Activated CD4-positive, alpha-beta memory T cell treated with anti-CD3 and anti-CD28 coated beads, Interleukin-2, amount 10 ng/mL, durations not matched to agents 7 days and 5 days (primary cell): ENCODE data around the gene RALA. TPM values are rescaled to one million over a fixed set of nuclear protein-coding genes. Genes with fewer than 3 reads are reported as not detected.
"Not testable (repeated sequence)": the region's sequence is repeated elsewhere in the genome, so short reads cannot be mapped to it uniquely, and the experiment has no call there.

Experiments used
- CTCF ChIA-PET: fragments of 350-600 bp; sonication (Branson Sonifier 250); formaldehyde crosslinking; loops from one replicate; lab custom pipeline; 2021; ENCODE audit warnings: antibody characterized with exemption, inconsistent platforms; lab: Charles Lee
- POLR2A ChIA-PET: fragments of 350-600 bp; sonication (Branson Sonifier 250); formaldehyde crosslinking; loops from one replicate; lab custom pipeline; 2021; ENCODE audit warnings: antibody characterized with exemption; lab: Charles Lee
- DNase-seq: peaks from one replicate; pipeline ENCODE4 v3.0.0-alpha.2; 2020
- H3K27ac Mint-ChIP-seq: one replicate; pipeline ENCODE4 v1.8.0; 2021; ENCODE audit warnings: mild to moderate bottlenecking, mixed read lengths
- H3K27me3 Mint-ChIP-seq: one replicate; pipeline ENCODE4 v1.8.0; 2021; ENCODE audit warnings: mixed read lengths
- H3K36me3 Mint-ChIP-seq: one replicate; pipeline ENCODE4 v1.8.0; 2021; ENCODE audit warnings: low read depth, mixed read lengths
- H3K4me1 Mint-ChIP-seq: one replicate; pipeline ENCODE4 v1.8.0; 2021; ENCODE audit warnings: mixed read lengths
- H3K4me3 Mint-ChIP-seq: one replicate; pipeline ENCODE4 v1.8.0; 2021; ENCODE audit warnings: mild to moderate bottlenecking, mixed read lengths
- H3K9me3 Mint-ChIP-seq: one replicate; pipeline ENCODE4 v1.8.0; 2021; ENCODE audit warnings: mixed read lengths
- total RNA-seq, 2 experiments: library from RNA; stranded (reverse); gene quantifications; one replicate each; pipeline ENCODE4 v1.2.3, GENCODE V29; 2021

RALA gene
- total RNA-seq, 2 experiments from 2014 or later, result 27.8 to 29.6 TPM

DNA sequence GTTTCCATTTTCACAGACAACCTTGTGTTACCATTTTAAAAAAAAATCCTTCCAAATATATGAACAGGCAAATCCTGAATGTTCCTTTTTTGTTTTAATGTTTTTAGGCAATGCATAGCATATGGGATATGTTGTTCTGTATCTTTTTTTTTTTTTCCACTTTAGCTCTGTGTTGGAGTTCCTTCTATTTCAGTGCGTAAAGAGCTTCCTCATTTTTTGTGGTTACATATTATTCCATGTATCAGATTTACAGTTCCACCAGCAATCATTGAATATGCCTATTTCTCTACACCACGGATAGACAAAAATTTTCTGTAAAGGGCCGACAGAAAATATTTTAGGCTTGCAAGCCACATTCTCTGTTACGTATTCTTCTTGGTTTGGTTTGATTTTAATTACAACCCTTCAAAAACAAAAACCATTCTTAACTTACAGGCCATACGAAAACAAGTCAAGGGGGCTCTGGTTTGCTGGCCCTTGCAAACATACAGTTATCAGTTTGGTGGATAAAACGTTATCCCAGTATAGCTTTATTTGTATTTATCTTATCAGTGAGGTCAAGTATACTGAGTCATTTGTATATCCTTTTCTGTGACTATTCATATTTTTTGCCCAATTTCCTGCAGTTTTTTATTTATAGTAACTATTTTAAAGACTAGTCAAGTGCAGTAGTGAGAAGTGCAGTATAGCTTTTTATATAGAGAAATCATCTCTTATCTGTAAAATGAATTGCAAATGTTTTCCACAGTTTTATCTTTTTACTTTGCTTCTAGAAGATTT lies 55.7 kb downstream of the RALA start:
- no peaks in the 10 kb centered on the region for H3K27me3 Mint-ChIP-seq
- no peak overlapping the region for H3K27ac Mint-ChIP-seq
- ChIA-PET POLR2A (no interaction called here), CTCF (no interaction called here)
- DNase-seq, result no peak
- no peak overlapping the region for H3K4me3 Mint-ChIP-seq
- peaks cover 5% of the 10 kb centered on the region for H3K9me3 Mint-ChIP-seq
- peaks cover 12% of the 10 kb centered on the region for H3K36me3 Mint-ChIP-seq
- no peaks in the 10 kb centered on the region for H3K4me1 Mint-ChIP-seq

DNA sequence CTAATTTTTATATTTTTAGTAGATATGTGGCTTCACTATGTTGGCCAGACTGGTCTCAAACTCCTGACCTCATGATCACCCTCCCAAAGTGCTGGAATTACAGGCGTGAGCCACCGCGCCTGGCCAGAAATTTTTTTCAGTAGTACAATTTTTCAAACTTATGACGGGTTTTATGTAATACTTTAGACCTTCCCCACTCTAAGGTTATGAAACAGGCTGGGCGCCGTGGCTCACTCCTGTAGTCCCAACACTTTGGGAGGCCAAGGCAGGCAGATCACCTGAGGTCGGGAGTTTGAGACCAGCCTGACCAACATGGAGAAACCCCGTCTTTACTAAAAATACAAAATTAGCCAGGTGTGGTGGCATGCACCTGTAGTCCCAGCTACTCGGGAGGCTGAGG lies 56.5 kb downstream of the RALA start:
- H3K27ac Mint-ChIP-seq, H3K4me3 Mint-ChIP-seq, H3K9me3 Mint-ChIP-seq, DNase-seq, H3K4me1 Mint-ChIP-seq, H3K27me3 Mint-ChIP-seq, CTCF ChIA-PET, POLR2A ChIA-PET: not testable (repeated sequence)
- peaks cover 12% of the 10 kb centered on the region for H3K36me3 Mint-ChIP-seq

DNA sequence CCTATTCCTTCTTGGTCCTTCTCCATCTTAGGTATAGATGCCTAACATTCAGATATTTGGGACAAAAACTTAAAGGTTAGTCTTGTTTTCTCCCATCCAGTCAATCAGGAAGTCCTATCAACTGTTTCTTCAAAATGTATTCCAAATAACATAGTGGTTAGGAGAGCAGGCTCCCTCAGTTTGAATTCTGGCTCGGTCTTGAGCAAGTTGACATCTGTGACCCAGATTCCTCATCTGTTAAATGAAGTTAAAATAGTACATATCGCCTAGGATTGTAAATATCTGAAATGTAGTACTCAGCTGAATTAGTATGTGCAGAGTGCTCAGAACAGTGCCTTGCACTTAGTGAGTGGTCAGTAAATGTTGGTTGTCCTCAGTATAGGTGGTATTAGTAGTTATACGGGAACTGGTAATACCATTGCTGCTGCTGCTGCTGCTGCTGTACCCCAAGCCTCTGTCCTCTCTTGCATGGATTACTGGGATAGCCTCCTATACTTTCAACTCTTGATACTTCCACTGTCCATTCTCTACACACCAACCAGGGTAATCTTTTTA lies 58.6 kb downstream of the RALA start:
- Mint-ChIP-seq H3K27me3 (no peaks in the 10 kb centered on the region), H3K27ac (no peak overlapping the region), H3K9me3 (peaks cover under 1% of the 10 kb centered on the region), H3K4me1 (peaks cover 8% of the 10 kb centered on the region), H3K4me3 (no peak overlapping the region), H3K36me3 (peaks cover 4% of the 10 kb centered on the region)
- CTCF ChIA-PET, result no interaction called here
- POLR2A ChIA-PET, result no interaction called here
- DNase-seq, result no peak

DNA sequence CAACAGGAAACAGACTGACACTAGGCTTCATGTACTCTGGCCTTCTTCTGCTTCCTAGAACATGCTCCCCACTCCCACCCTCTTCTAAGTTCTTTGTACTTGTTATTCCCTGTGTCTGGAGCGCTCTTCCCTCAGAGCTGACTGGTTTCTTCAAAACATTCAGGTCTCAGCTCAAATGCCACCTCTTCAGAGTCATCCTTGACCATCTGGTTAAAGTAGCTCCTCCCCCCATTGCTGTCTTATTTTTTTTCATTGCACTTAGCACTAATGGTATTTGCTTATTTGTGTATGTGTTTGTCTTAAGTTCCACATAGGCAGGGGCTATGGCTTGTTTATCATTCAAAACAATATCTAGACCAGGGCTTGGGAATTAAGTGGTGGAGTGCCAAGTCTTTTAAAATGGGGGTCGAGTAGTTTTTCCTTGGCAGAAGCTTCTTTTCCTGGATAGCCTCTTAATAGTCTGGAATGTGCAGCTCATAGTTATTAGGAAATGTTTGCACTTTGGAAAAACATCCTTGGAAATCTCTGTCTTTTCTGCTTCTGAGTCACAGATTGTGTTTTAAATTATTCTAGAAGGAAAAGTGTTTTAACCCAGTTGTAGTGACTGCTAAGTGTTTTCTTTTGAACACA lies 60.0 kb downstream of the RALA start:
- Mint-ChIP-seq H3K4me1 (peaks cover 8% of the 10 kb centered on the region), H3K4me3 (no peak overlapping the region), H3K36me3 (peaks cover 8% of the 10 kb centered on the region), H3K9me3 (no peaks in the 10 kb centered on the region), H3K27me3 (no peaks in the 10 kb centered on the region), H3K27ac (no peak overlapping the region)
- POLR2A ChIA-PET, result no interaction called here
- DNase-seq, result no peak
- CTCF ChIA-PET, result no interaction called here

DNA sequence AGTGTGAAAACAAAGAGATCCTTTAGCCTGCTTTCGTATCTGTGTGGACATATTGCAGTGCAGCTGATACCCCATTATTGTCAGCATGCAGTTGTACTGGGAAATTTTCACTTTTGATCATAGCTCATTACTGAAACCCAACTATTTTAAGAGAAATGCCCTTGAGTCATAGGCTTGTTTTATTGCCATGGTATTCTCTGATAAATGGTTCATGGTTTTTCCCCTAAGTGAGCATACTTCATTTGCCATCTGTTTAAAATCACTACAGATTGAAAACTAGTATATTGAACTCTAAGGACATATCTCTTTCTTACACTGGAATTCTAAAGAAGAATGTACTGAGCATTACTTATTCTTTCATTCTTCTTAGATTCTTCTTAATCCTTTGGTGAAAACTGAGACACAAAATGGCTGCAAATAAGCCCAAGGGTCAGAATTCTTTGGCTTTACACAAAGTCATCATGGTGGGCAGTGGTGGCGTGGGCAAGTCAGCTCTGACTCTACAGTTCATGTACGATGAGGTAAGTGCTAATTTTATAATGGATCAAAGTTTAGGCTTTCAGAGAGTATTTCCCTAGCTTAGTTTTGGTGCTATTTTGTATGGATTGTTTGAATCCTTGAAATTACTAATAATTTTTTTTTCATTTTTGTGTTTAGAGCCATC lies 63.0 kb downstream of the RALA start:
- peaks cover 8% of the 10 kb centered on the region for H3K4me1 Mint-ChIP-seq
- no peak overlapping the region for H3K4me3 Mint-ChIP-seq
- ChIA-PET POLR2A (interaction anchor here (1.0 kb wide), 1 partner anchor 63 kb away, joined by 3 read pairs; the partner anchor contains the start of gene RALA), CTCF (no interaction called here)
- no peaks in the 10 kb centered on the region for H3K9me3 Mint-ChIP-seq
- H3K27me3 Mint-ChIP-seq, result no peaks in the 10 kb centered on the region
- H3K36me3 Mint-ChIP-seq, result peaks cover 19% of the 10 kb centered on the region
- no peak for DNase-seq
- H3K27ac Mint-ChIP-seq, result no peak overlapping the region

DNA sequence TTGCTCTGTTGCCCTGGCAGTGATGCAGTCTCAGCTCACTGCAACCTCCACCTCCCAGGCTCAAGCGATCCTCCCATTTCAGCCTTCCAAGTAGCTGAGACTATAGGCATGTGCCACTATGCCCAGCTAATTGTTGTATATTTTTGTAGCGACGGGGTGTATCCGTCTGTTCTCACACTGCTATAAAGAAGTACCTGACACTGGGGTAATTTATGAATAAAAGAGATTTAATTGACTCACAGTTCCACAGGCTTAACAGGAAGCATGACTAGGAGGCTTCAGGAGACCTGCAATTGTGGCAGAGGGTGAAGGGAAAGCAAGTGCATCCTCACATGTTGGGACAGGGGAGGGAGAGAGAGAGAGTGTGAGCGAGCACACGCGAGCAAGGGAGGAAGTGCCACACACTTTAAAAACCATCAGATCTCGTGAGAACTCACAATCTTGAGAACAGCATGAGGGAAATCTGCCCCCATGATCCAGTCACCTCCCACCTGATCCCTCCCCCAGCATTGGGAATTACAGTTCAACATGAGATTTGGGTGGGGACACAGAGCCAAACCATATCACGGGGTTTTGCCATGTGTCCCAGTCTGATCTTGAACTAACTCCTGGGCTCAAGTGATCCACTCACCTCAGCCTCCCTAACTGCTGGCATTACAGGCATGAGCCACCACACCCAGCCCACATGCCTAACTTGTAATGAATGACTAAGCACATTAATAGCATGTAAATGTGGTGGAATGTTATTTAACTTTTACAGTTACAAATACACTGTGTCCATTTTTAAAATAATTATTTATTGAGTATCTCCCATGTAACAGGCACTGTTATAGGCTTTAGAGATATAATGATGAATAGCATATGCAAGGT lies 65.5 kb downstream of the RALA start:
- ChIA-PET POLR2A (no interaction called here), CTCF (no interaction called here)
- peaks cover 34% of the 10 kb centered on the region for H3K36me3 Mint-ChIP-seq
- H3K27ac Mint-ChIP-seq, result no peak overlapping the region
- no peaks in the 10 kb centered on the region for H3K27me3 Mint-ChIP-seq
- peaks cover 2% of the 10 kb centered on the region for H3K9me3 Mint-ChIP-seq
- no peak for DNase-seq
- H3K4me1 Mint-ChIP-seq, result peaks cover 8% of the 10 kb centered on the region
- no peak overlapping the region for H3K4me3 Mint-ChIP-seq

DNA sequence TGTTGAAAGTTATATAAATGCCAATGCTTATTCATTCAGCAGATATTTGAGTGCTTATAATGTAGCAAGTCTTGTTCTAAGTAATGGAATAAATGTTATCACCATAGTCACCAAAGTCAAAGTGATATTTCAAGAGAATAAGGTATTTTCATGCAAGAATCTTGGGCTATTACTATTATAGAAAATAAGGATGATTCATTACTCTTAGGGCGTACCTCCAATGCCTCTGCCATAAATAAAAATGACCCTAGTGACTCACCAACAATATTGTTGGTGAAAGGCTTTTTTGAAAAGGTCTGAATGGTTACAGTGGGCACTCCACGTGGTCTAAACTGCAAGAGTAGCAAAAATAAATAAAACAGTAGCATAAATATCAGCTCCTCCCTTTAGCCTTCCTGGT lies 68.4 kb downstream of the RALA start:
- DNase-seq, result no peak
- Mint-ChIP-seq H3K27ac (no peak overlapping the region), H3K4me3 (no peak overlapping the region), H3K36me3 (peaks cover 42% of the 10 kb centered on the region), H3K4me1 (no peaks in the 10 kb centered on the region), H3K9me3 (peaks cover 2% of the 10 kb centered on the region), H3K27me3 (no peaks in the 10 kb centered on the region)
- ChIA-PET CTCF (no interaction called here), POLR2A (no interaction called here)

DNA sequence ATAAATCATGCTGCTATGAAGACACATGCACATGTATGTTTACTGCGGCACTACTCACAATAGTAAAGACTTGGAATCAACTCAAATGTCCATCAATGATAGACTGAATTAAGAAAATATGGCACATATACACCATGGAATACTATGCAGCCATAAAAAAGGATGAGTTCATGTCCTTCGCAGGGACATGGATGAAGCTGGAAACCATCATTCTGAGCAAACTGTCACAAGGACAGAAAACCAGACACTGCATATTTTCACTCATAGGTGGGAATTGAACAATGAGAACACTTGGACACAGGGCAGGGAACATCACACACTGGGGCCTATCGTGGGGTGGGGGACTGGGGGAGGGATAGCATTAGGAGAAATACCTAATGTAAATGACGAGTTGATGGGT lies 69.7 kb downstream of the RALA start:
- POLR2A ChIA-PET, H3K27me3 Mint-ChIP-seq, DNase-seq, H3K27ac Mint-ChIP-seq, H3K4me3 Mint-ChIP-seq, H3K9me3 Mint-ChIP-seq, CTCF ChIA-PET, H3K4me1 Mint-ChIP-seq: not testable (repeated sequence)
- H3K36me3 Mint-ChIP-seq, result peaks cover 50% of the 10 kb centered on the region

DNA sequence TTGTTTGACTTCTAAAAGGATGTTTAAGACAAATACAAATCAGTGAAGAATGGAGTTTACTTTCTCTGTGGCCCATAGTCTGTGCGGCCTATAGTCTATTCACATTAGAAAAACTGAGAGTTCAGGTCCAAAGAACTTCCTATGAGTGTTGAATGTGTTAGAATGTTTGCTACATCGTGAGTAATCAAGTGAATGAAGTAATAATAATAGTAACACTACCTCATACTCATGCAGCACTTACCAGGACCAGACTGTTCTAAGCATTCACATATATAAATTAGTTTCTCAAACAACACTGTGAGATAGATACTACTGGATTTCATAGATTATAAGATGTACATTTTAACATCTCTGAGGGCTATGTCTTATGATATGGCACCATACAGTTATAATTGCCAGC lies 70.4 kb downstream of the RALA start:
- Mint-ChIP-seq H3K9me3 (peaks cover 2% of the 10 kb centered on the region), H3K4me3 (no peak overlapping the region), H3K27me3 (no peaks in the 10 kb centered on the region), H3K4me1 (no peaks in the 10 kb centered on the region), H3K36me3 (peaks cover 46% of the 10 kb centered on the region), H3K27ac (no peak overlapping the region)
- POLR2A ChIA-PET, result no interaction called here
- no peak for DNase-seq
- CTCF ChIA-PET, result no interaction called here

DNA sequence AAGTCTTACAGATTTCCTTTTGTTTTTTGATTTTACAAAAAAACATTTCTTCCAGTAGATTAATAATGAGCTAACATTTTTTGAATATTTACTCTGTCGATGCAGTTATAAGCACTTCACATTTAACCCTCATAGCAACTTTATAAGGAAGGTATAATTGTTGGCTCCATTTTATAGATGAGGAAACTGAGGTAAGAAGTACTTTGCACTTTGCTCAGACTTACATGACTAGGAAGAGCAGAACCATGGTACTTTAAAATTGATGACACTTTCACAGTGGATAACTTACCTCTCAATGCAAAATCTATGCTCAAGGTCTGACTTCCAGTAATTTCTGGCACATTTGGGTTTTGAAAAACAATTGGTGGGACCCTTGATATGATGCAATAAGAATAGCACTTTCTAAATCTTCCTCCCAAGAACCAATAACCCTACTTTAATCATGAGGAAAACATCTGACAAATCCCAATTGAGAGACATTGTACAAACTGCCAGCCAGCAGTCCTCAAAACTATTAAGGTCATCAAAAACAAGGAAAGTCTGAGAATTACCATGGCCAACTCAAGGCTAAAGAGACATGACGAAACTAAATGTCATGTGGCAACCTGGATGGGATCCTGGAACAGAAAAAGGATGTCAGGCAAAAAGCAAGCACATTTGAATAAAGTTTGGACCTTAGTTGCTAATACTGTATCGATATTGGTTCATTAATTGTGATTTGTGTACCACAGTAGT lies 72.6 kb downstream of the RALA start:
- H3K27me3 Mint-ChIP-seq, result no peaks in the 10 kb centered on the region
- POLR2A ChIA-PET, result no interaction called here
- CTCF ChIA-PET, result interaction anchor here (1.6 to 1.7 kb wide), 2 partner anchors 35 to 116 kb away, joined by 3 to 4 read pairs; no protein-coding TSS in a partner anchor
- no peak overlapping the region for H3K4me3 Mint-ChIP-seq
- H3K4me1 Mint-ChIP-seq, result no peaks in the 10 kb centered on the region
- peaks cover 43% of the 10 kb centered on the region for H3K36me3 Mint-ChIP-seq
- no peak for DNase-seq
- peaks cover 2% of the 10 kb centered on the region for H3K9me3 Mint-ChIP-seq
- no peak overlapping the region for H3K27ac Mint-ChIP-seq

DNA sequence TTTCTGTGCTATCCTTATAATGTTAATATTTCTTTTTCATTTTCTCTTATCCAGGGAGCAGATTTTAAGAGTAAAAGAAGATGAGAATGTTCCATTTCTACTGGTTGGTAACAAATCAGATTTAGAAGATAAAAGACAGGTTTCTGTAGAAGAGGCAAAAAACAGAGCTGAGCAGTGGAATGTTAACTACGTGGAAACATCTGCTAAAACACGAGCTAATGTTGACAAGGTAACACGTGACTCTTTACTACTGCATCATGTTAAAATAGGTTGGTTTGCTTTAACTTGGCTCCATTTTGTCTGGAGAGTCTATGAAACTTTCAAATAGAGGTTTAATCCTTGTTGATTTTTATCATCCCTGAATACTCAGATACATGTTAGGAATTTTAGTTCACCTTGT lies 73.3 kb downstream of the RALA start:
- Mint-ChIP-seq H3K9me3 (peaks cover 2% of the 10 kb centered on the region), H3K4me3 (no peak overlapping the region), H3K4me1 (no peaks in the 10 kb centered on the region), H3K27ac (no peak overlapping the region), H3K36me3 (peaks cover 38% of the 10 kb centered on the region), H3K27me3 (no peaks in the 10 kb centered on the region)
- POLR2A ChIA-PET, result no interaction called here
- no peak for DNase-seq
- CTCF ChIA-PET, result interaction anchor here (1.6 to 1.7 kb wide), 2 partner anchors 35 to 117 kb away, joined by 3 to 4 read pairs; no protein-coding TSS in a partner anchor

DNA sequence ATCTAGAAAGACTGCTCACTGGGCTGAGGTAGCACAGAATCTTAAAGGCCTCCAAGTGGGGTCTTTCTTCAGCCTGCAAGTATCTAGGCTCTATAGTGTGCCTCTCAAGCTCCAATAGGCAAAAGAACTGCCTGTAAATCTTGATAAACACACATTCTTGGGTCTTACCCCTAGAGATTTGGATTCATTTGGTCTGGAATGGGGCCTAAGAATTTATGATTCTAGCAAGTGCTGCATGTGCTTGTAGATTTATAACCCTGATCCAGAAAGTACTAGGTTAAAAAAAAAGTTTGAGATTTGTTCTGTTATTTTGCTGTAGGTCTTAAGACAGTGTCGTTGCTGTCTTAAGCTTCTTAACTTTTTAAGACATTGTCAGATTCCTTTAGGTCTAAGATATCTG lies 74.1 kb downstream of the RALA start:
- POLR2A ChIA-PET, result no interaction called here
- peaks cover 31% of the 10 kb centered on the region for H3K36me3 Mint-ChIP-seq

More for the DNA sequence above, 74.1 kb downstream of the RALA start:
- Mint-ChIP-seq H3K4me3 (no peak overlapping the region), H3K4me1 (no peaks in the 10 kb centered on the region), H3K27ac (no peak overlapping the region), H3K9me3 (no peaks in the 10 kb centered on the region), H3K27me3 (no peaks in the 10 kb centered on the region)
- no peak for DNase-seq
- CTCF ChIA-PET, result interaction anchor here (1.7 kb wide), 1 partner anchor 118 kb away, joined by 4 read pairs; no protein-coding TSS in a partner anchor
